Gastroesophageal sphincter (tissue), 3 donors: ENCODE results near the gene CSF3.

ENCODE experiments used
- CTCF ChIP-seq, 4 experiments: fragments of 200-600 bp in 2 of 4; fragments of 450-650 bp in 2 of 4; sonication (generic) in 1 of 4; IDR thresholded peaks; one replicate each; pipeline ENCODE4 v1.5.1; 2017 to 2019; ENCODE audit warnings: antibody characterized with exemption in 4 of 4, mild to moderate bottlenecking in 2 of 4, moderate library complexity in 2 of 4
- POLR2A ChIP-seq, 2 donors: fragments of 450-650 bp; IDR thresholded peaks; one replicate each; pipeline ENCODE4 v1.6.1; 2017; ENCODE audit warnings: antibody characterized with exemption in 2 of 2, mild to moderate bottlenecking in 2 of 2, moderate library complexity in 1 of 2
- POLR2AphosphoS5 ChIP-seq: sonication (generic); formaldehyde crosslinking; IDR thresholded peaks from one replicate; pipeline ENCODE4 v1.6.1; 2017; ENCODE audit warnings: antibody characterized with exemption

- TF ChIP-seq POLR2A (IDR thresholded peaks at IDR 0.05) (no peak), POLR2AphosphoS5 (no peak), CTCF (IDR thresholded peaks at IDR 0.05) (no peak)
Observed at GRCh38 chr17:40022497-40022896, 7.3 kb downstream of the CSF3 start.
